Measurements from ENCODE around the gene GMDS.

Gene GMDS

DNA sequence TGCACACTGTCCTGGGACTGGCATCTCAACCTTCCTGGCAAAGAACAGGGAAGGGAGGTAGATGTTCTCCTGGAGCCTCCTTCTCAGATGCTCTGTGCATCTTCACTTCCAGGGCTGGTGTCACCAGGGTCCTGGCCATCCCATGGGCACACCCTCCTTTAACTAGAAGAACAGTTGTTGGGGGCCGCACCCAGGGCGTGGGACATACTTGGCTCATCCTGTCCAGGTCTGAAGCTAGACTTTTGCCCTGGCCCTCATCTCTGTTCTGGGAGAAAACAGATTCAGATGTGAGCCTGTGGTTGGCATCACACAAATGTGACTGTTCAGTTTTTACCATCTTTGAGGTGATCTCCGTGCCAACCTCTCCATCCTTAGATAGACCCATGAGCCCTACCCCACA lies 594.0 kb downstream of the GMDS start:
- no peak for DNase-seq (ENCODE audit: low spot score)

DNA sequence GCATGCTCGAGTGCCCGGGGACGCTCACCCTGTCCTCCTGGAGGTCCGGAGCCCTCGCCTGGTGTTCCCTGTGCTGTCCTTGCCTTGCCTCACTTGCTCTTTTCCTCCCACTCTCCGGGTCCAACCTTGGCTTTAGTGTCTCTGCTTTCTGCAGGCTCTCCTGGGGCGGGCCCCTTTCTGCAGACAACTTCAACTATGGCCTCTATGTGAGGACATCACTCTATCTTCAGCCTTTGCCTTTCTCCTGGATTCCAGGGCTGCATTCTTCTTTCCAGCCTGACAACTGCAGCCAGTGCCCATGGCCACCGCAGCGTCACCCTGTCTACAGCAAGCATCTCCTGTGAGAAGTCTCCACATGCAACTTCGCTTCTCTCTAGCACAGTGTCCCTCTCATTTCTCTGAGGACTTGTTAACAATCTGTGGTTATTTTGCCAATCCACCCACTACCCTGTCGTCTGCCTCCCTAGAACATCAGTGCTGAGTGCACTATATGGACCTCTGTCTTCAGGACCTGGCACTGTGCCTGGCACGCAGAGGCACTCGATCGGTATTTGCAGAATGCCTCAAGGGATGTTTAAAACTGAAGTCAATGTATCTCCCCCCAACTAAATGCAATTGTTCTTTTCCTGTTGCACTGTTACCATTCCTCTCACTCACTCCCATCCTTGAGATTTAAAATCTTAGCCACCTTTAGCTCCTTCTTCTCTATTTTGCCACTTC lies 599.8 kb downstream of the GMDS start:
- DNase-seq (ENCODE audit: low spot score): no peak

DNA sequence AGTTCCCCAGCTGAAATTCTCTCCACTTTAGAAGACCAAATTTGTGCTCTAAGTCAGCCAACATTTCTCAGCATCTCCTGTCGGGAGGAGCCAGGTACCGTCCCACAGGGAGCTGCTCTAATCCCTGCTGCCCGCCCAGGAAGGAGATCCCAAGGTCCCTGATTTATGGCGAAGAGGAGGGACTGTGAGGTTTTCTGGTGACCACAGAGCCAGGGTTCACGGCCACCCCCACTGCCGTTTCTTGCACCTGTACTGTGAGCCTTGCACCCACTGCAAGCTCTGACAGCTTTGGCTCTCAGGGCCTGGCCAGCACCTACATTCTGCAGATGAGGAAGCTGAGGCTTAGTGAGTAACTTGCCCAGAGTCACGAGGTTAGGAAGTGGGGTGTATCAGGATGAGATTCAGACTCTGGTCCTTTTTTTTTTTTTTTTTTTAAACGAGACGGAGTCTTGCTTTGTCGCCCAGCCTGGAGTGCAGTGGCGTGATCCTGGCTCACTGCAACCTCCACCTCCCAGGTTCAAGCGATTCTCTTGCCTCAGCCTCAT lies 600.8 kb downstream of the GMDS start:
- DNase-seq (ENCODE audit: low spot score): no peak

DNA sequence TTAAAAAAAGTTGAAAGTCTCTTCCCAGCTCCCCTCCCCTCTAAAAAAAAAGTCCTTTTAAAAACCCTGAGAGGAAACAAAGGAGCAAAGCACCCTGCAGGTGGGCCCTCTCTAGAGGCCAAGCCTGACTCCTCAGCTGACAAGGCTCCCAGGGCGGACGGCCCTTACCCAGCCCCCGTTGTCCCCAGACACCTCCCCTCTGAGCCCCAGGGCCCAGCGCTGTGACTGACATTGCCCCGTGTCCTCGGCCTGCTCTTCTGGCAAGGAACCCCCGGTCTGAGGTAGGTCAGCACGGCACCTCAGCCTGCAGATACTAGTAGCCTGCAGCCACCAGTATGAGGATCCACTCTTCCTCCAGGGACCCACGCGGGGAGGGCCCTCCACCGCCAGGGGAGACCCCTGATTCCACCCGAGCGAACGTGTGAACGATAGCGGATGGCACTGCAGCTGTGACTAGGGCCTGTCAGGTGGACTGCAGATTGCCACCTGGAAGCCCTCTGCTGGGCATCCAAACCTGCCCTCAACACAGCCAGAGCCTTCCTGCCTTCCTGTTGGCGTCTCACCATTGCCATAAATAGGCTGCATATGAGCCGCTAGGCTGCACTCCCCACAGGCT lies 601.5 kb downstream of the GMDS start:
- no peak for DNase-seq (ENCODE audit: low spot score)

DNA sequence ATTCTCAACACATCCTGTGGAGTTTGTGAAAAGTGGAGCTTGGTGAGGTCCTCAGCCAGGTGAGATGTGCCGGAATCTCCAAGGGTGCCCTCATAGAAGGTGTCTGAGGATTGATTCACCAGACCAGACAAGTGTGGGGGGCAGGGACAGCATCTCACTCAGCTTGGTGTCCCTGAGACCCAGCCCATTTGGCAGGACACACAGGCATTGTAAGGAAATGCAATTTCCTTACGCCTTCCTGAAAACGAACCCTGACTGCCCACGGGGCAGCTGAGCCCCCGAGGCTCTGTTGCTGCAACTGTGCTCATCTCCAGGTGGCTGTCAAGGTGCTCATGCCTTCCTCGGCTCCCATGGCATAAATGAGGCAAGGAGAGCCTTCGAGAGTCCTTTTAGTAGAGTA lies 602.3 kb downstream of the GMDS start:
- DNase-seq (ENCODE audit: low spot score): no peak

DNA sequence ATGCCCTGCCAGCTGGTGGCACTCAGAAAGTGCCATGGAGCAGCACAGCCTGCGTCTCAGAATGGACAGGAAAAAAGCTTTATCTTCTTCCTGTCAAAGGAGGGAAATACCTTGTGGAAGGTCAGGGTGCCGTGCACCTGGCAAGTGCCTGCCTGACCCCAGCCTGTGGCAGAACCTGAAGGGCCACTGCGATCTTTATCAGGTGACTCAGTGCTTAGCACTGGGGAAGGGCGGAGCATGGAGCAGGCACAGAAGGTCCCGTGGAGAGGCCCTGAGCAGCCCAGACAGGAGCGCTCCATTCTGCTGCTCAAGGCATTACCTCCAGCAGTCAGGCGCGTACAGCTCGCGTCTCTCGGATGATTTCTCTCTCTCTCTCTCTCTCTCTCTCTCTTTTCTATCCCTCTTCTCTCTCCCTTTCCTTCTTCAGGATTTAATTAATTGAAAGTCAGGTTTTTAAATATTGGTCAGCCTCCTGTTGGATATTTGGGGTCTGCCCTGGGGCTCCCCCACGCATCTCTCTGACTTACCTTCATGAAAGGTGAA lies 604.0 kb downstream of the GMDS start:
- no peak for DNase-seq (ENCODE audit: low spot score)

DNA sequence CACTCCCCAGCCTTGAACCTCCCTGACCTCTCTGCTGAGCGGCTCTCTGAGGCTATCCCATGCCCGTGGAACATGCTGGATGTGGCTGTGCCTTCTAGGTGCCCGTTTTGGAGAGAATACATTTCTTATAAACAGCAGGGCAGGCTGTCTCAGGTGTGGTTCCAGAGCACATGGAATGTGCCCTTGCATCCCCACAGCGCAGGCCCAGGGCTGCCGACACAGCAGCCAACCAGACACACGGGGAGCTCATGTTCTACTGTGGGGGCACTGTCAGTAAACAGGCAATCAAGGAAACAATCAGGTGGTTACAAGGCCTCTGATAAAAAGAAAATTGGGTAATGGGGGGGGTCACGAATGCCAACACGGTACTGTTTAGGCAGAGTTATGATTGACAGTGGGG lies 604.9 kb downstream of the GMDS start:
- no peak for DNase-seq (ENCODE audit: low spot score)

DNA sequence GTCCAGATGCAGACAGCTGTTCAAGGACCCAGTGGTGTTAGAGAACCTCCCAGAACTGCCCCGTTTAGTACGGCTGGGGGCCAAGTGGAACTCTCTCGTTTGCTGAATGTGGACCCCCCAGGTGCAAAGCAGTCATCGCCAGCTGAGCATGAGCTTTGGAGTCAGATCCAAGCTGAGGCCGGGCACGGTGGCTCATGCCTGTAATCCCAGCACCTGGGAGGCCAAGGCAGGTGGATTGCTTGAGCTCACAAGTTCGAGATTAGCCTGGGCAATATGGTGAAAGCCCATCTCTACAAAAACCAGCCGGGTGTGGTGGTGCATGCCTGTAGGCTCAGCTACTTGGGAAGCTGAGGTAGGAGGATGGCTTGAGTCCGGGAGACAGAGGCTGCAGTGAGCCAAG lies 606.0 kb downstream of the GMDS start:
- DNase-seq (ENCODE audit: low spot score): no peak

DNA sequence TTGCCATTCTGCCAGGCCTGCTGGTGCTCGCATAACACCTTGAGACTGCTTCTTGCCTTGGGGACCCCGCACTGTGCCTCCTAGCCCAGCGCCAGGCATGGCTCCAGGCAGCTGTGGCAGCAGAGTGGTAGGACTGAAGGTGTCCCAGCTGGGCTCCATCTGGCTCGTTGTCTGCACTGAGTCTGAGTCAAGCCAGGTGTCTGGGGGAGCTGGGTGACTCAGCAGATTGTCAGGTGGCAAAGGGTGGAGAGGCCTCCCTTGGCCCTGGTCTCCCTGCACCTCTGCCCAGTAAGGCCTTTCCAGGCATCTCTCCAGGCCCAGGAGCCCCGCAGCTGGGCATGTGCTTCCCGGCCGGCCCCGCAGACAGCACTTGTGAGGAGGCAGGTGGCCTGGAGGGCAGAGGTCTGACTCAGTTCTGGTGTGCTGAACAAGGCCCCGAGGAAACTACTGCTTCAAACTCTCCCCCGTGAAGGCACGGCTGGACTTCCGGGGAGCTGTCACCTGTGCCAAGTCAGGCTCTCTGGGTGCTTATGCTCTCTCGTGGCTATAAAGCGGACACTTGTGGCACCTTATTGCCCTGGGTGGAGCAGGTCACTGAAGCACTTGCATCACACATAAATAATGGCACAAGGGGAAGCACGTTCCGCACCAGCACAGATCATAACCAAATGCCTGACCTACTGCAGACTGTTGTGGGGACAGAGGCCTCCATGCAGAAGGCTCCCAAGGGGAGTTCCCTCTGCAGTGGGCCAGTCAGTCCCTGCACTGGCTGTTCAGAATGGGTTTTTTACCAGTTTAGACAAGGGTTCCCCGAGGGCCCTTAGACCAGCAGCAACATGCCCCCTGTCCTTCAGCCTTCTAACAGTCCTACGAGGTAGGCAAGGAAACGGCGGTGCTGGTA lies 608.2 kb downstream of the GMDS start:
- no peak for DNase-seq (ENCODE audit: low spot score)

DNA sequence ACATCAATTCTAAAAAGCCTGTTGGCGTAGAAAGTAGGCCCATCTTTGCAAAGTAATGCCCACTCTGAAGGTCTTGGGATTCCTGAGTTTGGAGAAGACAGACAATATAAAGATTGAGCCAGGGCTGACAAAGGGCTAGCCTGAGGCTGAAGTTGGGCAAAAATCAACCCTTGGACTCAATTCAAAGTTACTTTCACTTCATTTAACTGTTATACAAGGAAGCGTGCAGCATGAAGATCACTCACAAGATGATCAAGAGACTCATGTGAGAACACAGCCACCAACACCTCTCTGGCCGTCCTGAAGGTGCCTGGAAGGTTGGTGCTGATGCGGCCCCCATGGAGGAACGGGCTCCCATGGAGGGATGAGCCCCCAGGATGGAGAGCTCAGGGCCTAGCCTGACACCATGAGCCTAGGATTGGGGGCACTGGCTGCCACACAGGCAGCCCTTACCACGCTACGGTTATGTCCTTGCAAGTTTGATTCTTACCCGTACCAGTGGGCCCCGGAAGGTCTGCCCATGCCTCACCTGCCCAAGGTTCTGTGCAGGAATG lies 609.1 kb downstream of the GMDS start:
- no peak for DNase-seq (ENCODE audit: low spot score)

DNA sequence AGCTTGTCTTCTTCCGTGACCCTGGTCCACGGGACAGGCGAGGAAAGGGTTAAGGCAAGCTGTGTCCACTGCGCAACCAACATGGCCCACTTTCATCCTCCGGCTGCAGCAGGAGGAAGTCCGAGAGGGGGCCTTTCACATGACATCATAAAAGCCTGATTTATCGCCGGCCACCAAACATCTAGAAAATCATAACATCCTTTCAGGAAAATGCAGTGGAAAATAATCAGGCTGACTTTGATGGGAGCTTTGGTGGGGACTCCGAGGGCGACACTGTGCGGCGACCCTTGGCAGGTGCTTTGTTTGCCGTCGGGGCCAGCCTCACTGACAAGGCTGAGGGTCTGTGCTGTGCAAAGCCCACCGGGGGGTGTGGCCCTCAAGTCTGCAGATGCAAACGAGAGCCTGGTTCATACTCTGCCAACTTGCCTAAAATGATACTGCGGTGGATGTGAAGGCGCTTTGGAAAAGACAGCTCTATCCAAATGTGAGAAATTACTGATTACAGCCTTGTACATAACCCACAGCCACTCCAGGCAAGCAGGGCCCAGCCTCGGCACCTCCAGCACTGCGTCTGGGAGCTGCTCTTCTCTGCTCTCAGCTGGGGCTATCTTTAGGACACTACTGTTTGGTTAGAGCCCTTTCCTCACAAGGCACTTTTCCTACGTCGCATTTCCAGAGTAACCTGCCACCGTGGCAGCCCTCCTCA lies 609.9 kb downstream of the GMDS start:
- peak; percentile 51 for DNase-seq (ENCODE audit: low spot score)

DNA sequence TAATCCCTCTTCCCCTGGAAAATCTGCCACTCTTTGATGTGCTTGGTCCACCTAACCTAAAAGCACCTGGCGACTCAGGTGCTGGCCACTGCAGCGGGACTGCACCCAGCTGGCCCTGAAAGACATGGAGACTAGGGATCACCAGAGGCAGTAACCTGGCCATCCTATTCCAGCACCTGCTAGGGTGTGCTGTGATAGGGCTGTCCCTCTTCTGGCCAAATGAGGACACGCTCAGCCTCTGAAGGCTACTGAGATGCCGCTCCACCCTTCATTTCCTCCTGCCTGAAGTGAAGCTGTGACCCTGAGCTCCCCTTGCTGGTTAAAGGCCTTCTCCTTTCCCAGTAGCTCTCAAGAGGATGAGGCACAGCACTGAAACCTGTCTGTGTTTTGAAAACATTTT lies 611.3 kb downstream of the GMDS start:
- DNase-seq (ENCODE audit: low spot score): no peak

DNA sequence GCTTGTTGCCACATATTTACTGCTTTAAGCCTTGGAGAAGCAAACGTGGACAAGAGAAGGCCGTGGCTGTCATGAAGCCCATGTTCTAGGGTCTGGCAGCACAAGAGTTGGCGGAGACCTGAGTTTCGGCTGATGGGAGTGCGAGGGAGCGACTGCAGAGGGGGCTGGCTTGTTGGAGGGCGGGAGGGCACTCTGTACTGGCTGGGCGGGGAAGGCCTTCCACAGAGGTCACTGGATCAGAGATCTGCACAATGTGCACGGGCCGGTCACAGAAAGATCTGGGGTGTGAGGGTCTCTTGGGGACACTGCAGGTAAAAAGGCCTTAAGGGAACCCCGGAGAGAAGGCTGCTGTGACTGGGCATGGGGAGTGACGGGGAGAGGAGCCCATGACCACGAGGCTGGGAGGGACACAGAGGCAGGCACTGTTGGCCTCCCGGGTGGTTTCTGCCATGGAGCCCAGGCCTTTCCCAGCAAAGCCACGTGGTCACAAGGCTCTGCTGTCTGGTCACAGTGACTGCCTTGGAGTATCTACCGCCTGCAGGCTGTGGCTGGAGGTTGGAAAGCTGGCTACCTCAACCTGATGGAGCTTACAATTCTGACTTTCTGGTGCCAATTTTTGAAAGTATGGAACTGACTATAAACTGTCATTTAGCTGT lies 611.9 kb downstream of the GMDS start:
- peak; percentile 47 for DNase-seq (ENCODE audit: low spot score)

DNA sequence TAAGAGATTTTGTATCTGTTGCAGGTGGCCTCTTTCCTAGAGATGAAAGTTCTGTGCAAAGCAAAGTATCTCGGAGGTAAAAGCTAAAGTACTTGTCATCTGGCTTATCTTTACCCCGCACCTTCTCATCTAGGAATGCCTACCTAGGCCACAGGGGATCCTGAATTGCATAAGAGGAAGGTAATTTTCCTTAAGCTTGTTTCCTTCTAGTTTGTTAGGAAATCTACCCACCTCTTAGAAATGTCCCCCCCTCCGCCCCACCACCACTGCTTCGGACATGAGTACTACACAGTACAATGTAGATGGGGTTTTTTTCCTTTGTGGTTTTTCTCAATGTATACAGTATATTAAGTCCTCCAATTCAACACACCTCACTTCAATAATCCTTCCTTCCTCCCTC lies 614.2 kb downstream of the GMDS start:
- no peak for DNase-seq (ENCODE audit: low spot score)

DNA sequence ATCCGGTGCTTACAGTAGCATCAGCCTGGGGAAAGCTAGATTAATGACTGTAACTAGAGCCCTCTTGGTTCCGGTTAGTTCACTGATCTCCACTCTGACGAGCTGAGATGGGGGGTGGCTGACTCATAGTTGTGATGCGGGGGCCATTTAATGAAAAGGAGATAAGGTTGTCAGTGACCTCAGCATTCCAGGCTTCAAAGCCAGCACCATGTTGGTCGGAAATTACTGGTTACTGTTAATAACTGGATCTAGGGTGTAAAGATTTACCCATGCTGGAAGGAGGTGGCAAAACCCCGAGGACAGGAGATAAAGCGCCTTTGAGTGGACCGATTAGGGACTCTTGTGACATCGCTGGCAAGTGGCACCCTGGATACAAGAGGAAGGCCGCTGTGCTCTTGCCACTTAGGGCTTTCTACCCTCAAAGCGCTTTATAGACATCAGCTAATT lies 614.6 kb downstream of the GMDS start:
- DNase-seq (ENCODE audit: low spot score): no peak

DNA sequence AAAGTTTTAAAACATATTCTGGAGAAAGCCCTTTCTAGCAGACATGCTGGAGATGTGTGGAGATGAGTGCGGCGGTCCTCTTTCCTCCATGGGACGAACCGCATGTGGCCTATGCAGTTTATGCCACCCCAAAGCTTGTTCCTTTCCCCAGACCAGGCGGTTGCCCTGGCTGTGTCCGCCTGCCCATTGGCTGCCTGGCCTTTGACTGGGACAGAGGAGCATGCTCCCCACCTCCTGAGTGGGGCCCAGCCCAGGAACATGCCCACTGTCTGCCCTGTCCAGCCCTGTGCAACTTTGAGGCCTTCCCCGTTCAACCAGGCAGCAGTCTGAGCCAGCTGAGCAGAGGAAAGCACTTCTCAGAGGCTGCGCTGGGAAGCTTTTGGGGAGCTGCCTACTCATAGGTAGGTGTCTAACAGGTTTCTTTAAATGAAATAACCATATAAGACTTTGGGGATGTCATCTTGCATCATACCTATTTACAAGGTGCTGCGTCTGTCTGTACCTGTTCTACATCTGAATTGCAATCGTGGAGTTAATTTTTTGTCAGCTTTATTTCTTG lies 615.1 kb downstream of the GMDS start:
- no peak for DNase-seq (ENCODE audit: low spot score)

DNA sequence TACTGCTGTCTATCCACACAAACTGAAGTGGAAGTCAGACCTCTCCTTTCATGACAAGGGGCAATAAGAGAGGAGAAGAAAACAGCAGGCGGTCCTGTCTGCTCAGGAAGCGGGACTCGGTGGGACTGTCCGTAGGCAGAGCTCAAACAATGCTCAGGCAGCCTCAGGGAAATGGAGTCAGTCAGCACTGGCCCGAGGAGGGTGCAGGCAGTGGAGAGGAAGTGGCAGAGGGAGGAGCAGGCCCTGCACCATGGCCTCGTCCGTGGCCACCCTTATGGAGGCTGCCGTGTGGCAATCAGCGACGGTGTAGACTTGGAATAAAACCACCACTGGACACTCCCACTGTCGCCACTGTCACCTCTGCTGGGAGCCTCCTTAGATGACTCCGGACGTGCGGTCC lies 616.1 kb downstream of the GMDS start:
- DNase-seq (ENCODE audit: low spot score): peak; percentile 30

DNA sequence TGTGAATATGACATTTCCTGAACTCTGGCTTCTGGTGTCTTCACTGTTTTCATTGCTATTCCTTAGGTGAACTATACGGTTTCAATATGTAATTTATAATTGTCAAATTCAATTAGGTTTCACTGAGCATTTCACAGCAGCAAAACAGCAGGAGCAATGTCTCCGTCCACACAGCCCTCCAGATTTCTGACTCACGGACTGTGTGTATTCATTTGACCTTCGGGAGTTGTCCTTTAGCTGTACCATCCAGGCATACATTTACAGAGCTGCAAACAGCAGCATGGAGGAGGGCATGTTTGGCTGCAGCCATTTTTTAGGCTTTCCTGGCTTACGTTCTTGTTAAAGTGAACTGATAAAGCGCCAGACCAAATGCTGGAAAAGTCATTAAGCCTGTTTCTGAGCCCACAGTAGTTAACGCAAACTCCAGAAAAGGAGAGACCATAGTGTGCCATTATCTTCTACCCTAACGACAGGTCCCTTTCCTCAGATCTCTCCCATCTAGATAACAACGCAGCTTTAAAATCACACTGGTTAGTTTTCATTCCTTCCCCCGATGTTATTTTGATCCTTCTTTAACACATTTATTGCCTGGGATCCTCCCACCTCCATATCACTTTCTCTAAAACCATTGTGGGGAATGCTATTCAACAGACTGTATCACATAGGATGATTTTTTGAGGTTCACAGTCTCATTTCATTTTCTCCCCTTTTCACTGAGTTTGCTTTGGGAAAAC lies 617.4 kb downstream of the GMDS start:
- DNase-seq (ENCODE audit: low spot score): no peak

DNA sequence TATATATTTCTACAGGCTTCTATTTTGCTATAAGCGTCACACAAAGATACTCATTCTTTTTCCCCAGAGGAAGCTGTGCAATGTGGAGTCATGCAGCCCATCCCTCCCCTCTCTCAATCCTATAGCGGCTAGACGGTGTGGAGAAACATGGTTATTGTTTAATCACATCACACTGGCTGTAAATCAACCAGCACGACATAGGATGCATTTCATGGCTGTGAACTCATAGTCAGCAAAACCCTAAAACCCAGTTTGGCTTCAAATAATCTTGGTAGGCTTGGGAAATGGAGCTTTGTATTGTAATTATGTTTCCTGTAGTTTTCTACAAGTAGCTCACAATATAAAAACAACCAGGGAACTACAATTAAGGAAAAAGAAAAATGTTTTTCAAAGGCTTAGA lies 618.9 kb downstream of the GMDS start:
- DNase-seq (ENCODE audit: low spot score): no peak
